Left ventricle myocardium inferior (tissue), 1 donor: ENCODE data around the gene PLEKHG4B. TPM values are rescaled to one million over a fixed set of nuclear protein-coding genes. Genes with fewer than 3 reads are reported as not detected.
A peak's percentile ranks its signal among the peaks of the same experiment; 100 is the strongest.

Experiments used
- DNase-seq: peaks from one replicate; pipeline ENCODE4 v3.0.0-alpha.2; 2020
- H3K27ac ChIP-seq: fragments of 200-600 bp; replicated peaks from 2 replicates; pipeline ENCODE4 v1.8.0; 2021
- H3K27me3 ChIP-seq: fragments of 200-600 bp; 2 replicates; pipeline ENCODE4 v1.8.0; 2021; ENCODE audit warnings: low read depth
- H3K36me3 ChIP-seq: fragments of 200-600 bp; 2 replicates; pipeline ENCODE4 v1.8.0; 2021
- H3K4me1 ChIP-seq: fragments of 200-600 bp; 2 replicates; pipeline ENCODE4 v1.8.0; 2021
- H3K4me3 ChIP-seq: fragments of 200-600 bp; 2 replicates; pipeline ENCODE4 v1.8.0; 2021; ENCODE audit warnings: mild to moderate bottlenecking, moderate library complexity
- H3K9me3 ChIP-seq: fragments of 200-600 bp; replicated peaks from 2 replicates; pipeline ENCODE4 v1.8.0; 2021
- intact Hi-C: fragments of 100-400 bp; cut with micrococcal nuclease; formaldehyde crosslinking; loops from one replicate; pipeline ENCODE4 v1.11.0; 2022
- total RNA-seq: library from RNA; stranded (reverse); fragmentation: NEBNext Ultra II Directional; extraction: Animal tissue kit (Norgen Biotek cat#: 25700); gene quantifications from one replicate; pipeline ENCODE4 v1.2.1, GENCODE V29; 2021
- TF ChIP-seq, protein P1 (sequence below): fragments of 200-600 bp; IDR thresholded peaks from 2 replicates; pipeline ENCODE4 v1.8.0; 2021; ENCODE audit warnings: antibody characterized with exemption, mild to moderate bottlenecking, borderline replicate concordance
- donor health status: DM: no; HTN: yes; CAD: no; lungs with severe emphysema.

Gene PLEKHG4B
- total RNA-seq, 1 donor from 2014 or later = not detected

DNA sequence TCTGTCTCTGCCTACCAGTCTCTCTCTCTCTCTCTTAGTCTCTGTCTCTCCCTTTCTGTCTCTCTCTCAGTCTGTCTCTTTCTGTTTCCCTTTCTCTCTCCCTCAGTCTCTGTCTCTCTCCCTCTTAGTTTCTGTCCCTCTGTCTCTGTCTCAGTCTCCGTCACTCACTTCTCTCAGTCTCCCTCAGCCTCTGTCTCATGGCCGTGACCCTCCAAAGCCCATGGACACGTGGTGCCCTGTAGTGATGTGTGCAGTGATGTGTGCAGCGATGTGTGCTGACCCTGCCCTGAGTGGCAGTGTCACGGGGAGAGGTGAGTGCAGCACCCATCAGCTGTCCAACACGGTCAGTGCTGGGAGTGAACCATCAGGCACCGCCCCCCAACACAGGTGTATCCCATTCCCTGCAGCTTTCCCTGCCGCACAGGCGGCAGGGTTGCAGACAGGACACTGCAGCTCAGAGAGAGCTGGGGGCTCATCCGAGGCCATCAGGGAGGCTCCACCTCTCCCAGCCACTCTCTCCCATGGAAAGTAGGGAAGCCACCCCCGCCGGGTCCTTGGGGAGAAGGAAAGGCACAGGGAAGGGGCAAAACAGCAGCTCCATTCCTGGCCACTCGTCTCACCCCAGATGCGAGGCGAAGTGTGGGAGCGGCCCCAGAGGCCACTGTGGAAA is 98.5 kb downstream of the PLEKHG4B start:
- no peaks in the 10 kb centered on the region for H3K36me3 ChIP-seq
- H3K4me1 ChIP-seq = peaks cover 43% of the 10 kb centered on the region
- DNase-seq = no peak
- peak overlapping the region; percentile 95 for H3K27ac ChIP-seq
- H3K4me3 ChIP-seq = peak overlapping the region; percentile 69
- H3K9me3 ChIP-seq = no peaks in the 10 kb centered on the region
- TF ChIP-seq, protein P1, sequence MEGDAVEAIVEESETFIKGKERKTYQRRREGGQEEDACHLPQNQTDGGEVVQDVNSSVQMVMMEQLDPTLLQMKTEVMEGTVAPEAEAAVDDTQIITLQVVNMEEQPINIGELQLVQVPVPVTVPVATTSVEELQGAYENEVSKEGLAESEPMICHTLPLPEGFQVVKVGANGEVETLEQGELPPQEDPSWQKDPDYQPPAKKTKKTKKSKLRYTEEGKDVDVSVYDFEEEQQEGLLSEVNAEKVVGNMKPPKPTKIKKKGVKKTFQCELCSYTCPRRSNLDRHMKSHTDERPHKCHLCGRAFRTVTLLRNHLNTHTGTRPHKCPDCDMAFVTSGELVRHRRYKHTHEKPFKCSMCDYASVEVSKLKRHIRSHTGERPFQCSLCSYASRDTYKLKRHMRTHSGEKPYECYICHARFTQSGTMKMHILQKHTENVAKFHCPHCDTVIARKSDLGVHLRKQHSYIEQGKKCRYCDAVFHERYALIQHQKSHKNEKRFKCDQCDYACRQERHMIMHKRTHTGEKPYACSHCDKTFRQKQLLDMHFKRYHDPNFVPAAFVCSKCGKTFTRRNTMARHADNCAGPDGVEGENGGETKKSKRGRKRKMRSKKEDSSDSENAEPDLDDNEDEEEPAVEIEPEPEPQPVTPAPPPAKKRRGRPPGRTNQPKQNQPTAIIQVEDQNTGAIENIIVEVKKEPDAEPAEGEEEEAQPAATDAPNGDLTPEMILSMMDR = no peak
- intact Hi-C loops = no loop called here
- H3K27me3 ChIP-seq = peaks cover 24% of the 10 kb centered on the region

DNA sequence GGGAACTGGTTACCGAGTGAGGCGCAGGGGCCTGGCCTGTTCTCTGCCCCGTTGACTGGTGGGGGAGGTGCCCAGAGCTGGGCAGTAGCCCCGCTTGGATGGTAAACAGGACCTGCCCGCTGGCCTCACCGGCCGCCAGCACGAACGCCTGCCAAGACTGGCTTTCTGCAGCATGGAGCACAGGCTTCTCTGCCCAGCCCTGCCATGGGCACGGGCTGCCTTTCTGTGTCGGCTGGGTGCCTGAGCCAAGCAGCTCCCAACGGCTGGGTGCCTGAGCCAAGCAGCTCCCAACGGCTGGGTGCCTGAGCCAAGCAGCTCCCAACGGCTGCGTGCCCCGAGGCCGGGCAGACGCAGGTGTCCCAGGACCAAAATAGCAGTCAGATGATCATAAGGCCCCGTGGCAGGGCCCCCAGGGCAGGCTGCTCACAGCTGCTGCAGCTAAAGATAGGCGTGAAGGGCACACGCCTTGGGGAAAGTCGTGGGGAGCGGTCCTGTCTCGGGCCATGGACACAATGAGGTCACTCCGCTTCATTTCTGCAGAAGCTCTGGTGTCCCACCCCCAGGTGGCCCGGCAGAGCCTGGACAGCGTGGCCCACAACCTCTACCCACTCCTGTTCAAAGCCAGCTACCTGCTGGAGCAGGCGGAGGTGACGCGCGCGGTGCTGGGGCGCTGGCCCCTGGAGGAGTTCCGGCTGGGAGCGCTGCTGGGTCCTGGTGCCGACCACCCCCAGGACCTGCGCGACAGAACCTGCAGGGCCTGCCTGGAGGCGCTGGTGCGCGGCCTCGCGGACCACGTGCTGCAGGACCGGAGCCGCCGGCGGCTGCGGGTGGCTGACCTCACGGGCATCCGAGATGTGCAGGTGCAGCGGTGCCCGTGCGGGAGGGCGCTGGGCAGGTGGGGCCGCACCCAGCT is 99.3 kb downstream of the PLEKHG4B start, which contains the start of gene LRRC14B:
Gene LRRC14B, plus strand, starts transcription at position 460 of the 913 bp plus-strand sequence. Its CDS starts 44 bp downstream, at position 504.
- H3K4me1 ChIP-seq = peaks cover 51% of the 10 kb centered on the region
- peak; percentile 82 for DNase-seq
- intact Hi-C loops = no loop called here
- peak within 1 kb of the TSS; percentile 95 for H3K27ac ChIP-seq
- H3K4me3 ChIP-seq = peak within 1 kb of the TSS; percentile 69
- H3K9me3 ChIP-seq = no peaks in the 10 kb centered on the region
- no peaks in the 10 kb centered on the region for H3K36me3 ChIP-seq
- TF ChIP-seq, protein P1 = no peak
- H3K27me3 ChIP-seq = peaks cover 24% of the 10 kb centered on the region

DNA sequence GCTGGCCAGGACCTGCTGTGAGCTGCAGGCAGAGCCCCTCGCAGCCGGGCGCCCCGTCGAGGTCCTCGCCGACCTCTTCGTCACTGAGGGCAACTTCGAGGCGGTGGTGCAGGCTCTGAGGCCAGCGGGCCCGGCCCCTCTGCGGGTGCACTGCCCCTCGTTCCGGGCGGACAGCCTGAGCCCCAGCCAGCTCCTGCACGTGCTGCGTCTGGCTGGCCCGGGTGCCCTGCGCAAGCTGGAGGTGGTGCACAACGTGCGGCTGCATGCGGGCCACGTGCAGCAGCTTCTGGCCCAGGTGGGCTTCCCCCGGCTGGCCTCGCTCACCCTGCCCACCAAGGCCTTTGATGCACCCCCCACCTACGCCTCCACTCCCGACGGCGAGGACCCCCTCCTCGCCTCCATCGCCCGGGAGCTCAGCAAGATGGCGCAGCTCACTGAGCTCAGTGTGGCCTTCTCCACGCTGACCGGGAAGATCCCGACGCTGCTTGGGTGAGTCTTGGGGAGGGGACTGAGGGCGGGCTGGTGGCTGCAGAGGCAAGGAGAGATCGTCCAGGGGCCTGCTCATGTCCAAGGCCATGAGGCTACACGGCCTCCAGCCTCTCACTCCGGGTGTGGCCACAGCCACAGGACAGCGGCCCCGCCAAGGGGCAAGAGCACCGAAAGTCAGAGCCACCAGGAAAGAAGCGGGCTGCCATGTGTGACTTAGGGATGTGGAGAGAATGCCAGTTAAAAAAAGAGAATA is 100.2 kb downstream of the PLEKHG4B start:
- intact Hi-C loops = no loop called here
- no peak for DNase-seq
- Histone ChIP-seq H3K36me3 (no peaks in the 10 kb centered on the region), H3K27me3 (peaks cover 19% of the 10 kb centered on the region), H3K4me3 (peak overlapping the region; percentile 69), H3K9me3 (no peaks in the 10 kb centered on the region), H3K4me1 (peaks cover 52% of the 10 kb centered on the region), H3K27ac (peak overlapping the region; percentile 95)
- TF ChIP-seq, protein P1 = no peak

DNA sequence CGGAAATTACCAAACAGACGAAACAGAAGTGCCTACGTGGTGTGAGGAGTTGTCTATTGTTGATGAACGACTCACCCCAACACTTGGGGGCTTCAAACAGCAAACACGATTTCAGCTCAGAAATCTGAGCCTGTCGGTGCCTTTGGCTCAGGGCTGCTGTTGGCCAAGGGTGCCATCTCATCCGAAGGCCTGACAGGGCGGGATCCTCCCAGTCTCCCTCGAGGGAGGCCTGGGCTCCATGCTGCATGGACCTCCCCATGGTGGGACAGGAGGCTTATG is 100.7 kb downstream of the PLEKHG4B start:
- H3K4me3 ChIP-seq = peak overlapping the region; percentile 69
- peaks cover 14% of the 10 kb centered on the region for H3K27me3 ChIP-seq
- peak overlapping the region; percentile 95 for H3K27ac ChIP-seq
- intact Hi-C loops = no loop called here
- no peaks in the 10 kb centered on the region for H3K36me3 ChIP-seq
- no peak for DNase-seq
- H3K4me1 ChIP-seq = peaks cover 57% of the 10 kb centered on the region
- TF ChIP-seq, protein P1 = no peak
- H3K9me3 ChIP-seq = no peaks in the 10 kb centered on the region
